ENCODE measurements around the gene PRR33.

Gene PRR33

GRCh38 chr11:1882265-1883238, 9.1 kb downstream of the PRR33 start:
- H3K9ac ChIP-seq (ENCODE audit: low read length) = peak overlapping the region; percentile 83
- H3K27me3 ChIP-seq (replicated peaks; ENCODE audit: control insufficient read depth, insufficient read depth, low read length) = no peaks in the 10 kb centered on the region
- peak; percentile 92 for DNase-seq (ENCODE audit: low read depth)
- no peaks in the 10 kb centered on the region for H3K9me3 ChIP-seq (ENCODE audit: control insufficient read depth, low read length)
- H3K4me1 ChIP-seq (ENCODE audit: control insufficient read depth, insufficient read depth, low read length) = peaks cover 25% of the 10 kb centered on the region
- H3K36me3 ChIP-seq (ENCODE audit: control insufficient read depth, insufficient read depth, low read length, severe bottlenecking) = peaks cover 31% of the 10 kb centered on the region
- H3K4me3 ChIP-seq (ENCODE audit: low read length) = peak overlapping the region; percentile 27

GRCh38 chr11:1881442-1882264, 10.0 kb downstream of the PRR33 start:
- no peaks in the 10 kb centered on the region for H3K9me3 ChIP-seq (ENCODE audit: control insufficient read depth, low read length)
- H3K36me3 ChIP-seq (ENCODE audit: control insufficient read depth, insufficient read depth, low read length, severe bottlenecking) = peaks cover 28% of the 10 kb centered on the region
- H3K9ac ChIP-seq (ENCODE audit: low read length) = peak overlapping the region; percentile 83
- H3K4me1 ChIP-seq (ENCODE audit: control insufficient read depth, insufficient read depth, low read length) = peaks cover 31% of the 10 kb centered on the region
- DNase-seq (ENCODE audit: low read depth) = no peak
- H3K4me3 ChIP-seq (ENCODE audit: low read length) = peak overlapping the region; percentile 27
- H3K27me3 ChIP-seq (replicated peaks; ENCODE audit: control insufficient read depth, insufficient read depth, low read length) = no peaks in the 10 kb centered on the region

- H3K9ac ChIP-seq (ENCODE audit: low read length) = peak overlapping the region; percentile 83
- H3K4me3 ChIP-seq (ENCODE audit: low read length) = no peak overlapping the region
- no peak for DNase-seq (ENCODE audit: low read depth)
- H3K4me1 ChIP-seq (ENCODE audit: control insufficient read depth, insufficient read depth, low read length) = peaks cover 38% of the 10 kb centered on the region
- peaks cover 20% of the 10 kb centered on the region for H3K36me3 ChIP-seq (ENCODE audit: control insufficient read depth, insufficient read depth, low read length, severe bottlenecking)
- H3K27me3 ChIP-seq (replicated peaks; ENCODE audit: control insufficient read depth, insufficient read depth, low read length) = no peaks in the 10 kb centered on the region
- H3K9me3 ChIP-seq (ENCODE audit: control insufficient read depth, low read length) = no peaks in the 10 kb centered on the region
Measured at GRCh38 chr11:1880746-1881441, 10.8 kb downstream of the PRR33 start.

GRCh38 chr11:1879941-1880720, 11.6 kb downstream of the PRR33 start:
- H3K4me3 ChIP-seq (ENCODE audit: low read length) = no peak overlapping the region
- peaks cover 42% of the 10 kb centered on the region for H3K4me1 ChIP-seq (ENCODE audit: control insufficient read depth, insufficient read depth, low read length)
- peak; percentile 26 for DNase-seq (ENCODE audit: low read depth)
- peaks cover 13% of the 10 kb centered on the region for H3K36me3 ChIP-seq (ENCODE audit: control insufficient read depth, insufficient read depth, low read length, severe bottlenecking)
- peak overlapping the region; percentile 83 for H3K9ac ChIP-seq (ENCODE audit: low read length)
- no peaks in the 10 kb centered on the region for H3K27me3 ChIP-seq (replicated peaks; ENCODE audit: control insufficient read depth, insufficient read depth, low read length)
- no peaks in the 10 kb centered on the region for H3K9me3 ChIP-seq (ENCODE audit: control insufficient read depth, low read length)

GRCh38 chr11:1879342-1879940, 12.3 kb downstream of the PRR33 start:
- Histone ChIP-seq H3K9ac (ENCODE audit: low read length) (peak overlapping the region; percentile 83), H3K4me1 (ENCODE audit: control insufficient read depth, insufficient read depth, low read length) (peaks cover 43% of the 10 kb centered on the region), H3K36me3 (ENCODE audit: control insufficient read depth, insufficient read depth, low read length, severe bottlenecking) (peaks cover 7% of the 10 kb centered on the region), H3K9me3 (ENCODE audit: control insufficient read depth, low read length) (no peaks in the 10 kb centered on the region), H3K27me3 (replicated peaks; ENCODE audit: control insufficient read depth, insufficient read depth, low read length) (no peaks in the 10 kb centered on the region), H3K4me3 (ENCODE audit: low read length) (no peak overlapping the region)
- no peak for DNase-seq (ENCODE audit: low read depth)

GRCh38 chr11:1878137-1879031, 13.3 kb downstream of the PRR33 start:
- H3K9ac ChIP-seq (ENCODE audit: low read length) = peak overlapping the region; percentile 59
- no peaks in the 10 kb centered on the region for H3K9me3 ChIP-seq (ENCODE audit: control insufficient read depth, low read length)
- DNase-seq (ENCODE audit: low read depth) = no peak
- H3K4me3 ChIP-seq (ENCODE audit: low read length) = no peak overlapping the region
- no peaks in the 10 kb centered on the region for H3K36me3 ChIP-seq (ENCODE audit: control insufficient read depth, insufficient read depth, low read length, severe bottlenecking)
- H3K4me1 ChIP-seq (ENCODE audit: control insufficient read depth, insufficient read depth, low read length) = peaks cover 43% of the 10 kb centered on the region
- no peaks in the 10 kb centered on the region for H3K27me3 ChIP-seq (replicated peaks; ENCODE audit: control insufficient read depth, insufficient read depth, low read length)

- Histone ChIP-seq H3K9ac (ENCODE audit: low read length) (peak overlapping the region; percentile 59), H3K36me3 (ENCODE audit: control insufficient read depth, insufficient read depth, low read length, severe bottlenecking) (no peaks in the 10 kb centered on the region), H3K4me1 (ENCODE audit: control insufficient read depth, insufficient read depth, low read length) (peaks cover 43% of the 10 kb centered on the region), H3K9me3 (ENCODE audit: control insufficient read depth, low read length) (no peaks in the 10 kb centered on the region), H3K27me3 (replicated peaks; ENCODE audit: control insufficient read depth, insufficient read depth, low read length) (no peaks in the 10 kb centered on the region), H3K4me3 (ENCODE audit: low read length) (no peak overlapping the region)
- peak; percentile 64 for DNase-seq (ENCODE audit: low read depth)
Measured at GRCh38 chr11:1877211-1878136, 14.2 kb downstream of the PRR33 start.

GRCh38 chr11:1876361-1877063, 15.2 kb downstream of the PRR33 start:
- Histone ChIP-seq H3K4me3 (ENCODE audit: low read length) (peak overlapping the region; percentile 12), H3K36me3 (ENCODE audit: control insufficient read depth, insufficient read depth, low read length, severe bottlenecking) (no peaks in the 10 kb centered on the region), H3K9me3 (ENCODE audit: control insufficient read depth, low read length) (no peaks in the 10 kb centered on the region), H3K9ac (ENCODE audit: low read length) (peak overlapping the region; percentile 74), H3K4me1 (ENCODE audit: control insufficient read depth, insufficient read depth, low read length) (peaks cover 35% of the 10 kb centered on the region), H3K27me3 (replicated peaks; ENCODE audit: control insufficient read depth, insufficient read depth, low read length) (no peaks in the 10 kb centered on the region)
- peak; percentile 79 for DNase-seq (ENCODE audit: low read depth)
